ENCODE data around the gene EXOC6B. TPM values are rescaled to one million over a fixed set of nuclear protein-coding genes. Genes with fewer than 3 reads are reported as not detected.
A peak's percentile ranks its signal among the peaks of the same experiment; 100 is the strongest.

Gene EXOC6B
- total and polyA plus RNA-seq, 10 of the 15 experiments (the other 5 are each of a cell fraction or from before 2014, with no cell fraction given) = 0.23 to 2.2 (median 1.2) TPM

GRCh38 chr2:72136933-72137497 lies 688.8 kb downstream of the EXOC6B start:
- FAIRE-seq (no peak), DNase-seq (ENCODE audit: low read depth, low spot score) (no peak), ATAC-seq (peak; percentile 10)
- Histone ChIP-seq H3K9me3 (replicated peaks; ENCODE audit: control insufficient read depth, insufficient read depth, low read length) (no peaks in the 10 kb centered on the region), H3K27ac (ENCODE audit: control insufficient read depth, insufficient read depth) (no peak overlapping the region), H3K4me1 (ENCODE audit: control insufficient read depth, insufficient read depth, low read length) (no peaks in the 10 kb centered on the region), H3K4me3 (no peak overlapping the region), H3K27me3 (replicated peaks in 1 of 2; ENCODE audit: control insufficient read depth in 2 of 2, insufficient read depth in 2 of 2, low read length in 1 of 2) (no peaks in the 10 kb centered on the region), H2AFZ (ENCODE audit: control insufficient read depth, low read depth, low read length) (no peak overlapping the region), H4K20me1 (ENCODE audit: control insufficient read depth, insufficient read depth) (no peaks in the 10 kb centered on the region), H3K4me2 (ENCODE audit: control insufficient read depth, insufficient read depth) (no peak overlapping the region), H3K36me3 (ENCODE audit: control insufficient read depth in 2 of 2, insufficient read depth in 2 of 2, low read length in 1 of 2) (no peaks in the 10 kb centered on the region), H3K9ac (ENCODE audit: control insufficient read depth, insufficient read depth, low read length) (no peak overlapping the region), H3K79me2 (ENCODE audit: control insufficient read depth, insufficient read depth, low read length) (no peaks in the 10 kb centered on the region)
- POLR2A ChIA-PET = no interaction called here
- in situ Hi-C loops (cut with MboI) = loop anchor here (25.0 kb wide), 1 partner anchor 850 kb away; no protein-coding TSS in a partner anchor
- WGBS (ENCODE audit: insufficient coverage, insufficient replicate concordance, low lambda C conversion rate, missing lambda C conversion rate) = 2% methylated on average over 7 of the region's 7 CpGs
- BruUV-seq (replicated peaks) = no TSS peak
- intact Hi-C loops (cut with micrococcal nuclease; ENCODE audit: unreplicated experiment) = loop anchor here (5.0 kb wide), 2 partner anchors 215 to 590 kb away; no protein-coding TSS in a partner anchor
- RAD21 ChIA-PET (ENCODE audit: unreplicated experiment) = no interaction called here
- SMC1A ChIA-PET (ENCODE audit: uncharacterized antibody, unreplicated experiment) = no interaction called here
- TF ChIP-seq BHLHE40 (IDR thresholded peaks at IDR 0.05; ENCODE audit: borderline replicate concordance in 1 of 2, low read depth in 2 of 2, low read length in 1 of 2) (no peak), HCFC1 (IDR thresholded peaks at IDR 0.05; ENCODE audit: low read length) (no peak), POLR2AphosphoS5 (IDR thresholded peaks at IDR 0.05; ENCODE audit: low read length) (no peak), BCL11A (IDR thresholded peaks at IDR 0.05; ENCODE audit: low read depth, low read length) (no peak), NR2F1 (conservative IDR thresholded peaks at IDR 0.05) (no peak), ATF3 (IDR thresholded peaks at IDR 0.05; ENCODE audit: borderline replicate concordance, extremely low read depth, low read depth, low read length) (no peak), IRF3 (IDR thresholded peaks at IDR 0.05) (no peak), GATAD2B (conservative IDR thresholded peaks at IDR 0.05; ENCODE audit: low read depth) (no peak), HDAC2 (IDR thresholded peaks at IDR 0.05) (no peak), PKNOX1 (IDR thresholded peaks at IDR 0.05) (no peak), NFYB (IDR thresholded peaks at IDR 0.05; ENCODE audit: insufficient read depth, low read depth, low read length) (no peak), REST (IDR thresholded peaks at IDR 0.05; ENCODE audit: low read depth, low read length) (no peak), MEF2A (IDR thresholded peaks at IDR 0.05; ENCODE audit: insufficient read depth, low read depth, low read length) (no peak), SREBF1 (IDR thresholded peaks at IDR 0.05; ENCODE audit: low read length) (no peak), EP300 (IDR thresholded peaks at IDR 0.05; ENCODE audit: borderline replicate concordance in 1 of 2, control insufficient read depth in 1 of 2, low read depth in 2 of 2, low read length in 2 of 2) (no peak), PBX3 (IDR thresholded peaks at IDR 0.05; ENCODE audit: insufficient replicate concordance, low read depth, low read length) (no peak)
- CTCF ChIA-PET = no interaction called here

Data from GM12878 (cell line).